Measurements from ENCODE around the gene SLC25A17. TPM values are rescaled to one million over a fixed set of nuclear protein-coding genes. Genes with fewer than 3 reads are reported as not detected.

SLC25A17 gene
- total RNA-seq, 4 donors from 2014 or later = 5.8 to 9.6 (median 8.4) TPM

- Histone ChIP-seq H3K27me3 (no peaks in the 10 kb centered on the region), H3K4me1 (peaks cover 41 to 53% (median 47%) of the 10 kb centered on the region in 4 donors), H3K4me3 (peak overlapping the region; percentile 61 to 94 (median 92)), H3K9me3 (no peaks in the 10 kb centered on the region), H3K27ac (replicated peaks in 1 of 4) (peak overlapping the region; percentile 89 to 99 (median 97)), H3K36me3 (peaks cover 0 to 19% (median 5%) of the 10 kb centered on the region in 4 donors)
- no peak for TF ChIP-seq POLR2A (IDR thresholded peaks at IDR 0.05; ENCODE audit: low read depth)
- no peak for TF ChIP-seq CTCF (IDR thresholded peaks at IDR 0.05)
- no peak for TF ChIP-seq EP300 (IDR thresholded peaks at IDR 0.05)
- no peak for TF ChIP-seq POLR2AphosphoS5 (IDR thresholded peaks at IDR 0.05)
- 9% methylated on average over 17 of the region's 18 CpGs for WGBS
- no peak for DNase-seq (ENCODE audit: extremely low spot score)
- intact Hi-C loops (cut with DNase I) = loop anchor here (5.0 kb wide), 2 partner anchors 40 to 580 kb away; partner anchors contain the start of gene SLC25A17
These were observed 38.2 kb upstream of the SLC25A17 start for GRCh38 chr22:40857309-40857855.

- H3K27me3 ChIP-seq = no peaks in the 10 kb centered on the region
- 0% methylated on average over 44 of the region's 63 CpGs for WGBS
- H3K9me3 ChIP-seq = no peaks in the 10 kb centered on the region
- intact Hi-C loops (cut with DNase I) = loop anchor here (5.0 kb wide), 2 partner anchors 39 to 579 kb away; partner anchors contain the start of gene SLC25A17
- peak; percentile 99 for DNase-seq (ENCODE audit: extremely low spot score)
- peak within 1 kb of the TSS; percentile 89 to 99 (median 97) for H3K27ac ChIP-seq (replicated peaks in 1 of 4)
- H3K4me1 ChIP-seq = peaks cover 46 to 57% (median 54%) of the 10 kb centered on the region in 4 donors
- peak within 1 kb of the TSS; percentile 61 to 94 (median 92) for H3K4me3 ChIP-seq
- peaks cover 0 to 12% (median 2%) of the 10 kb centered on the region in 4 donors for H3K36me3 ChIP-seq
- peak; percentile 79 to 87 for TF ChIP-seq POLR2AphosphoS5 (IDR thresholded peaks at IDR 0.05)
- TF ChIP-seq POLR2A (IDR thresholded peaks at IDR 0.05; ENCODE audit: low read depth) = peak; percentile 63
- no peak for TF ChIP-seq EP300 (IDR thresholded peaks at IDR 0.05)
- TF ChIP-seq CTCF (IDR thresholded peaks at IDR 0.05) = peak in 1 of 3 experiments; percentile 6
These were observed 37.6 kb upstream of the SLC25A17 start, which contains the start of the genes ST13 and XPNPEP3 for GRCh38 chr22:40856513-40857308. ST13 (minus strand) TSS chr22:40856639; CDS start chr22:40856540, 99 bp downstream. XPNPEP3 (plus strand) TSS chr22:40857148; CDS start chr22:40857182, 34 bp downstream.

GRCh38 chr22:40855979-40856512 lies 36.9 kb upstream of the SLC25A17 start:
- Histone ChIP-seq H3K27me3 (no peaks in the 10 kb centered on the region), H3K4me3 (peak overlapping the region; percentile 61 to 94 (median 92)), H3K27ac (replicated peaks in 1 of 4) (peak overlapping the region; percentile 89 to 99 (median 97)), H3K36me3 (peaks cover 0 to 5% (median 0%) of the 10 kb centered on the region in 4 donors), H3K4me1 (peaks cover 52 to 64% (median 59%) of the 10 kb centered on the region in 4 donors), H3K9me3 (no peaks in the 10 kb centered on the region)
- 1% methylated on average over 12 of the region's 29 CpGs for WGBS
- DNase-seq (ENCODE audit: extremely low spot score) = no peak
- no peak for TF ChIP-seq POLR2A (IDR thresholded peaks at IDR 0.05; ENCODE audit: low read depth)
- no peak for TF ChIP-seq EP300 (IDR thresholded peaks at IDR 0.05)
- TF ChIP-seq CTCF (IDR thresholded peaks at IDR 0.05) = no peak
- TF ChIP-seq POLR2AphosphoS5 (IDR thresholded peaks at IDR 0.05) = no peak
- intact Hi-C loops (cut with DNase I) = loop anchor here (5.0 kb wide), 2 partner anchors 39 to 579 kb away; partner anchors contain the start of gene SLC25A17

GRCh38 chr22:40855071-40855978 lies 36.2 kb upstream of the SLC25A17 start:
- peaks cover 0 to 5% (median 2%) of the 10 kb centered on the region in 4 donors for H3K36me3 ChIP-seq
- no peak for DNase-seq (ENCODE audit: extremely low spot score)
- TF ChIP-seq POLR2AphosphoS5 (IDR thresholded peaks at IDR 0.05) (no peak), EP300 (IDR thresholded peaks at IDR 0.05) (no peak), CTCF (IDR thresholded peaks at IDR 0.05) (no peak), POLR2A (IDR thresholded peaks at IDR 0.05; ENCODE audit: low read depth) (no peak)
- H3K4me3 ChIP-seq = peak overlapping the region; percentile 61 to 94 (median 92)
- peak overlapping the region; percentile 89 to 99 (median 97) for H3K27ac ChIP-seq (replicated peaks in 1 of 4)
- intact Hi-C loops (cut with DNase I) = loop anchor here (5.0 kb wide), 2 partner anchors 38 to 578 kb away; partner anchors contain the start of gene SLC25A17
- no peaks in the 10 kb centered on the region for H3K9me3 ChIP-seq
- whole genome bisulfite sequencing = 35% methylated on average over 20 of the region's 20 CpGs
- H3K4me1 ChIP-seq = peaks cover 52 to 67% (median 65%) of the 10 kb centered on the region in 4 donors
- H3K27me3 ChIP-seq = no peaks in the 10 kb centered on the region

Data from esophagus muscularis mucosa (tissue), 4 donors.